GM19328 (cell line): ENCODE data around the gene F7.

Experiments
- ATAC-seq: cut with Tn5 transposase; IDR thresholded peaks from one replicate; pipeline ENCODE4 v1.9.1; 2021; ENCODE audit warnings: mild to moderate bottlenecking, moderate library complexity; ENCODE audit not compliant: unreplicated experiment

Gene F7

GRCh38 chr13:113086031-113086750 is 19.4 kb upstream of the F7 start:
- no peak for ATAC-seq

- no peak for ATAC-seq
These were observed 18.3 kb upstream of the F7 start for GRCh38 chr13:113086991-113087922.

- ATAC-seq, result no peak
These were observed 17.5 kb upstream of the F7 start for GRCh38 chr13:113087923-113088690.

GRCh38 chr13:113088691-113089020 is 16.9 kb upstream of the F7 start:
- ATAC-seq, result no peak

- no peak for ATAC-seq
These were observed 15.7 kb upstream of the F7 start for GRCh38 chr13:113089693-113090414.

DNA sequence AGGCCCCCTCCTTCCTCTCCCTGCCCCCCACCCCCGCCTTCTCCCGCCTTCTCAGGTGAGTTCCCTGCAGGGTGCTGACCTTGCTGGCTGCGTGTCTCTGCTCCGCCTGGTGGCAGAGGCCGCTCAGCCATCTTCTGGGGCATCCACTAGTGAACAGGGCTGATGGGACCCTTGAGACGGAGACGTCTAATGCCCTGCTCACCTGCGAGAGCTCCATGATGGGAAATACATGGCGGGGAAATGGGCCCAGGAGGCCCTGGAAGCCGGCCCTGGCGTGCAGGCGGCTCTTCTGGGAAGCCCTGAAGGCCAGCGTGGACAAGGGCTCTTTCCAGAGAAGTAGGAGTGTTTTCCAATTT is 15.2 kb upstream of the F7 start:
- ATAC-seq, result no peak

DNA sequence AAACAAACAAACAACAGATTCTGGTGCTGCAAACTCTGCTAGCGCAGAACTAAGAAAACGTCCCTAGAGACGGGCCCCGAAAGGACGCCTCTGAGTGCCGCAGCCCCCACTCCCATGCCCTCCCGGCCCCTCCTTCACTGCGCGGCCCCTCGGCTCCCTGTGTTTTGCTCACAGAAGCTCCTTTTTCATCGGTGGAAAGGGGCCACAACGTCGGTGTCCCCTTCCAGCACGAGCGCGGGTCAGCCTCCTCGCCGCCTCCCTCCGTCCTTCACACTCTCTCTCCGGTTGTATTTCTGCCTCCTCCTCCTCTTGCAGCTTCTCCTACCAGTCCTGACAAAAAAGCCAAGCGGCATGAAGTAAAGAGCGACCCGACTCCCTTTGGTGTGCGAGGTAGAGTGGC is 14.8 kb upstream of the F7 start:
- no peak for ATAC-seq

DNA sequence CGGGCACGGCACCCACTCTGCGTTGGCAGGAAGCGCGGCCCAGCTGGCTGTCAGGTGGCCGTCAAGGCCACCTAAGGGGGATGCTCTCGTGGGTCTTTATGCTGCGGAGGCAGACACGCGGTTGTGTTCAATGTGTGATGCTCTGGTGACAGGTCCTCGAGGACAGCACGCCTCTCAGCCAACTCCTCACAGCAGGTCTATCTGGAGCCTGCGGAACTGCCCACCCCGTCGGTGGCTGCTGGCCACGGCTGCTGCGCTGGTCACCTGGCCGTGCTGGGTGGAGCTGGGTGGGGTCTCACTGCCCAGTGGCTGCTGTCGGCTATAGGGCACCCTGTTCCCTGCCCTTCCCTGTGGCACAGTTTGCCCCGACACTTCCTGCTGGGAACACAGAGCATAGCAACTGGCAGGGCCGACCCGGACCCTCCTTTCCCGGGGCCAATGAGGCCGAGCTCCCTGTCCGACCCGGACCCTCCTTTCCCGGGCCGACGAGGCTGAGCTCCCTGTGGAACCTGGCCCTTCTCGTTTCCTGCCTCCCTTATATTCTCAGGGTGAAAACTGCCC is 14.3 kb upstream of the F7 start:
- no peak for ATAC-seq

- no peak for ATAC-seq
These were observed 13.5 kb upstream of the F7 start for GRCh38 chr13:113091891-113092775.

- no peak for ATAC-seq
These were observed 12.6 kb upstream of the F7 start for GRCh38 chr13:113092776-113093579.

DNA sequence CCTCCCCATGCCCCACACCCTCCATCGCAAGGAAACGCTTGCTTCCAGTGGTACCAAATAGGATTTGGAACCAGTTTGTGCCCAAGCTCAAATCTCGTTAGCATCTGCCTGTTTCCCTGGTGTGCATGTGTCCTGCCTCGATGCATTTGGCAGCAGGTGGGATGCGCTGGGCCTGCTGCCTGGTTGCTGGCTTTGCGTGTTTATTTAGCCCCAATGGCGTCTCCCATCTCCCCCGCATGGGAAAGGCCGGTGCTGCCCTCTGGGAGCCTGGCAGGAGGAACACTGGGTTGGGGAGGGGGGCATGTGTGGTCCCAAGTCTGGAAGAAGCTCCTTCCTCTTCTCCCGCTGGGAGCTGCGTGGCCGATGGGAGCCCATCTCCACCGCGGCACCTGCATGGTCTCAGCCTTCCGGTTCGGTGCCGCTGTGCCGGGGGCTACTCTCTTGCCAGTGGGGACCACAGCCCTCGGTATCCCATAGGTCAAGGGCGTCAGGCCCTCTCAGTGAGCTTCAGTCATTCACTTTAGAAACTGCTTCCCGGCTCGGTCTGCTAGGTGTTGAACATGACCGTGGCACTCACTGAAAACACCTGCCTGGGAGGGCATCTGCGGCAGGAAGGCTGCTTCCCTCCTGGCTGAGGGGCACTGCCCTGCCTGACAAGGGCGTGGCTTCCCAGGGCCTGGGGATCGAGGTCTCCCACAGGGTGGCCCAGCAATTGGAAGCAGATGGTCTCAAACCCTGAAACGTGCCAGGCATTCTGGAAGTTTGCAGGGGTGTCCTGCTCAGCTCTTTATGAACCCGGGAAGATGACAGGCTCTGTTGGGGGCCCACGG is 11.8 kb upstream of the F7 start:
- ATAC-seq, result no peak

- no peak for ATAC-seq
These were observed 11.2 kb upstream of the F7 start for GRCh38 chr13:113094410-113094800.

DNA sequence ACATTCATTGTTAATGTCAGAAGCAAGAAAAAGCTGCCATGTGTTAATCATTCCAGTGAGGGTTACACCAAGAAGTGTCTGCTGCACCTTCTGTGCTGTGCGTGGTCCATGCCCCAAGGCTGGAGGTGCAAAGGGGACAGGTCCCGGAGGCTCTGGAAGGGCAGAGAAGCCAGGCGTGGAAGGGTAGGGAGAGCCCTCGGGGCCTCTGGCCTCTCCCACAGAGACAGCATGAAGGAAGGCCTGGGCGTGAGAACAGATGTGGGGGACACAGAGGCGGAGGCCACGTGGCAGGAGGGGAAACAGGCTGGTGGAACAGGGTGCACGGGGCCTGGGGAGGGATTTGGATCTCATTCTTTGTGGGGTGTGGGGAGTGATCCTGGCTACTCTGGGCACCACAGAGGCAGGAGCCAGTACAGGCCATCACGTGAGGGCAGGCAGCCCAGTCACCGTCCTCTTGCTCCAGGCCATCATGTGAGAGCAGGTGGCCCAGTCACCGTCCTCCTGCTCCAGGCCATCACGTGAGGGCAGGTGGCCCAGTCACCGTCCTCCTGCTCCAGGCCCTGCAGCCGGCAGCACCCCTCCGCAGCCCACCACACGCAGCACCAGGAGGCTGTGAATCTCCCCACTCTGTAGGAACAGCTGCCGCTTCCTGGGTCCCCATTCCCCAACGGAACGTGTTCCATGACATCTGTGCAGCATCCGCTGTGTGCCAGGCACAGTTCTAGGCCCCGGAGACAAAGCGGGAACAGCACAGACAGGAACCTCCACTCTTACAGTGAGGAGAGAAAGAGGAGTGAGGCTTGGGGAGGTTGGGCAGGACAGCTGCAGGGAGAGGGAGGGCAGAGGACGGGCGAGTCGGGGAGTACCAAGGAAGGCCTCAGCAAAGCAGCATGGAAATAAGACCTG is 10.2 kb upstream of the F7 start:
- ATAC-seq, result no peak

DNA sequence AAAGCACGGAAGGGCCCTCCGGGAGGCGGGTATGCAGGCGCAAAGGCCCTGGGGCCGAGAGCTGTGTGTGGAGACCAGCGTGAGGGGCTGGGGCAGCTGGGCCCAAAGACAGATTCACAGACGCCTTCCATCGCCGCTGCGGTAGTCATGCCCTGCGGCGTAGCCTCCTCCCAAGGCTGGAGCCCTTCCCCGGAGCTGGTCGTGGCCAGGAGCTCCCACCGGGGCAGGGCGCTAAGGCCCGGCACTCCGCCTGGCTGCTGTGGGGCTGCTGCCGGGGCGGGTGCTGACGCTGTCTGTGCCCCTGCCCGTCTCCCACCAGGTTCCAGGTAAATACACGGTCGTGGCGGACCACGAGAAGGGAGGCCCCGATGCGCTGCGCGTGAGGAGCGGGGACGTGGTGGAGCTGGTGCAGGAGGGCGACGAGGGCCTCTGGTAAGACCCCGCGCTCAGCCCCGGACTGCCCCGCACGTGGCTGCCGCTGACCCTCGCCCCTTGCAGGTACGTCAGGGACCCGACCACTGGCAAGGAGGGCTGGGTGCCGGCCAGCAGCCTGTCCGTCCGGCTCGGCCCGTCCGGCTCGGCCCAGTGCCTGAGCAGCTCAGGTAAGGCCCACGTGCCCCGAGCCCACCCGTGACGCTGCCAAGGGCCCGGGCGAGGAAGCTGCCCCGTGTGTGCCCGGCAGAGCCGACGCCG is 9.4 kb upstream of the F7 start:
- ATAC-seq, result no peak

- ATAC-seq, result no peak
These were observed 8.8 kb upstream of the F7 start for GRCh38 chr13:113096745-113097305.

- no peak for ATAC-seq
These were observed 7.9 kb upstream of the F7 start for GRCh38 chr13:113097651-113098050.
